Measurements from ENCODE around the gene GALNT2. TPM values are rescaled to one million over a fixed set of nuclear protein-coding genes. Genes with fewer than 3 reads are reported as not detected.

The GALNT2 gene
- total and polyA plus RNA-seq, 3 donors from 2014 or later, result 63.0 to 135 (median 114) TPM

DNA sequence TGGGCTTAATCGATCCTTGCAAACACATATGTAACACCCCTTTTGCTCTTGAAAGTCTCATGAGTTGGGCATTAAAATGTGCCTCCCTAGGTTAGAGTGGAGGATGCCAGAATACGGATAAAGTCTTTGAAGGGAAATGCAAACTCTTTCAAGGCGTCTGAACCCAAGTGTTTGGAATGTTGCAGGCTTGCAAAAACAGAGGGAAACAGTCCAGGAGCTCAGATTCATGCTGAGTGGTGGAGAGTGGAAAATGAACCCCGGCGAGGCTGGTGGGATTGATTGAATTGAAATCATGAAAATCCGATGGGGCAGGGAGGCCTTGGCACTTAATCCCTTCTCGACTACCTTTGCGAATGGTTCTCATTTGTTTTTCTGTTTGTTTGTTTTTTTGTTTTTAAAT is 183.6 kb downstream of the GALNT2 start:
- WGBS, 2 donors, result 58 to 64% methylated on average over 8 of the region's 8 CpGs
- Histone ChIP-seq H3K27ac (no peak overlapping the region), H3K4me3 (no peak overlapping the region), H3K27me3 (no peaks in the 10 kb centered on the region), H3K4me1 (peaks cover 17% of the 10 kb centered on the region), H3K36me3 (ENCODE audit: low read depth, missing control alignments) (peaks cover 4% of the 10 kb centered on the region), H3K9me3 (no peaks in the 10 kb centered on the region)
- TF ChIP-seq, protein P1, sequence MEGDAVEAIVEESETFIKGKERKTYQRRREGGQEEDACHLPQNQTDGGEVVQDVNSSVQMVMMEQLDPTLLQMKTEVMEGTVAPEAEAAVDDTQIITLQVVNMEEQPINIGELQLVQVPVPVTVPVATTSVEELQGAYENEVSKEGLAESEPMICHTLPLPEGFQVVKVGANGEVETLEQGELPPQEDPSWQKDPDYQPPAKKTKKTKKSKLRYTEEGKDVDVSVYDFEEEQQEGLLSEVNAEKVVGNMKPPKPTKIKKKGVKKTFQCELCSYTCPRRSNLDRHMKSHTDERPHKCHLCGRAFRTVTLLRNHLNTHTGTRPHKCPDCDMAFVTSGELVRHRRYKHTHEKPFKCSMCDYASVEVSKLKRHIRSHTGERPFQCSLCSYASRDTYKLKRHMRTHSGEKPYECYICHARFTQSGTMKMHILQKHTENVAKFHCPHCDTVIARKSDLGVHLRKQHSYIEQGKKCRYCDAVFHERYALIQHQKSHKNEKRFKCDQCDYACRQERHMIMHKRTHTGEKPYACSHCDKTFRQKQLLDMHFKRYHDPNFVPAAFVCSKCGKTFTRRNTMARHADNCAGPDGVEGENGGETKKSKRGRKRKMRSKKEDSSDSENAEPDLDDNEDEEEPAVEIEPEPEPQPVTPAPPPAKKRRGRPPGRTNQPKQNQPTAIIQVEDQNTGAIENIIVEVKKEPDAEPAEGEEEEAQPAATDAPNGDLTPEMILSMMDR (IDR thresholded peaks at IDR 0.05), result no peak
- no peak for TF ChIP-seq POLR2A (IDR thresholded peaks at IDR 0.05)
- DNase-seq, result peak; percentile 15
- intact Hi-C loops (cut with DNase I; ENCODE audit: low total_unique reads), result no loop called here

DNA sequence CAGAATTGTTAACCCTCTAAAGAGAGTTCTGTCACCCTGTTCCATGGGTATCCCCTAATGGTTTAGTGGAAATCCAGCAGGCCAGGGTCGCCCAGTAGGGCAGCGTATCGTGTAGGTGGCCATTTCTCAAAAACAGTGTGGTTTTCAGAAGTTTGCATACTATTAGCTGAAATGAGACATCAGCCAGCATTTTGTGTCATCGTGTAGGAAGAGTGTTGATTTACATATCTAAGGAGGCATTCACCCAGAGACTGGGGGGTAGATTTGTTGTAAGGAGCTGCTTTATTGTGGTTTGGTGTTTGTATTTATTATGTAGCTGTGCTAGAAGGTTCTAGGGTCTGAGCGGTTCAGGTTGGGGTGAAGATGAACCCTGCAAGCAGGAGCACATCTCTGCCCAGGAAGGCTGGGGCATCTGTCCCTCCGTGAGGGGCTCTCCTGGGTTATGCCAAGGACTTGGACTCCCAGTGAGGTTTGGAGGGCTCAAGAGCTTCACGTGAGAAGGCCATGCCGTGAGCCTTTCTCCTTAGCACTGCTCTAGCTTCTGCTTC is 184.7 kb downstream of the GALNT2 start:
- Histone ChIP-seq H3K27me3 (no peaks in the 10 kb centered on the region), H3K36me3 (ENCODE audit: low read depth, missing control alignments) (peaks cover 4% of the 10 kb centered on the region), H3K27ac (peak overlapping the region; percentile 8 to 16), H3K4me1 (peaks cover 17% of the 10 kb centered on the region), H3K4me3 (no peak overlapping the region), H3K9me3 (no peaks in the 10 kb centered on the region)
- intact Hi-C loops (cut with DNase I; ENCODE audit: low total_unique reads), result no loop called here
- no peak for TF ChIP-seq POLR2A (IDR thresholded peaks at IDR 0.05)
- TF ChIP-seq, protein P1 (IDR thresholded peaks at IDR 0.05), result no peak
- DNase-seq, result peak; percentile 8
- 89 to 92% methylated on average over 8 of the region's 8 CpGs for WGBS, 2 donors

DNA sequence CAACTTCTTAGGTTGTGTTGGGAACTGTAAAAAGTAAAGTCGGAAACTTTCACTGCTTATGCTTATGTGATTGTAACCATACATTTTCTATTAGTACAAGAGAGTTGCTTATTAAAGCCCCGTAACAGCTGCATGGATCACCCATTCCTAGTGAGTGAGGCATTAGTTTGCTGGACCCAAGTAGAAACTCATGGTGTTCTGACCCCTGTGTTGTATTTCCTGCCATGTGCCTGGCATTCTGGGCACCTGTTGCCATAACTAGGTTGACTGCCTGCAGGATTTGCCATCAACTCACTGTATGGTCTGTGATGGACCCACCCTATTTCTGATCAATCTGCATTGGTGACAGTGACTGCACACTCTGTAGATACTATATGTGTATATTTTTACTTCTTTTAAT is 186.1 kb downstream of the GALNT2 start:
- intact Hi-C loops (cut with DNase I; ENCODE audit: low total_unique reads), result no loop called here
- no peak overlapping the region for H3K4me3 ChIP-seq
- no peak for DNase-seq
- no peaks in the 10 kb centered on the region for H3K27me3 ChIP-seq
- WGBS, 2 donors, result 95 to 96% methylated on average over 2 of the region's 2 CpGs
- peaks cover 17% of the 10 kb centered on the region for H3K4me1 ChIP-seq
- H3K36me3 ChIP-seq (ENCODE audit: low read depth, missing control alignments), result peaks cover 4% of the 10 kb centered on the region
- no peaks in the 10 kb centered on the region for H3K9me3 ChIP-seq
- no peak overlapping the region for H3K27ac ChIP-seq
- TF ChIP-seq POLR2A (IDR thresholded peaks at IDR 0.05), result no peak
- TF ChIP-seq, protein P1 (IDR thresholded peaks at IDR 0.05), result no peak

DNA sequence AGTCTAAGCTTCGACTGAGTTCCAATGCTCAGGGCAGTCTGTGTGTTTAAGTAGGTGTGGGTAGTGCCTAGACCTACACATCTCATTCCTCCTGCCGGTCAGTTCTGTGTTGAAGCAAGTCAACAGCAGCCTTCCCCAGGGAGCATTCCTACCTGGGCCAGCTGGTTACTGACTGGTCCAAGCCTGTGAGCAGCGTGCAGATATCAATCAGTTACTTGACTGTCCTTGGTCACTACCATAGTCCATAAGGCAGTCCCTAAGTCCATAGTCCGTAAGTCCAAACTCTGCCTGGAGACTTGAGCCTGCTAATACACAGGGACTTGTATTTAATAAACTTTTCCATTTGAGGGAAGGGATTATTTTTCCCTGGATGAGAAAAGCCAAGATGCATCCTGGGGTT is 187.2 kb downstream of the GALNT2 start:
- peaks cover 4% of the 10 kb centered on the region for H3K36me3 ChIP-seq (ENCODE audit: low read depth, missing control alignments)
- no peaks in the 10 kb centered on the region for H3K27me3 ChIP-seq
- no peak overlapping the region for H3K27ac ChIP-seq
- intact Hi-C loops (cut with DNase I; ENCODE audit: low total_unique reads), result no loop called here
- WGBS, 2 donors, result 98% methylated on average over 4 of the region's 4 CpGs
- TF ChIP-seq POLR2A (IDR thresholded peaks at IDR 0.05), result no peak
- TF ChIP-seq, protein P1 (IDR thresholded peaks at IDR 0.05), result no peak
- H3K4me1 ChIP-seq, result peaks cover 17% of the 10 kb centered on the region
- H3K4me3 ChIP-seq, result no peak overlapping the region
- no peaks in the 10 kb centered on the region for H3K9me3 ChIP-seq
- no peak for DNase-seq

DNA sequence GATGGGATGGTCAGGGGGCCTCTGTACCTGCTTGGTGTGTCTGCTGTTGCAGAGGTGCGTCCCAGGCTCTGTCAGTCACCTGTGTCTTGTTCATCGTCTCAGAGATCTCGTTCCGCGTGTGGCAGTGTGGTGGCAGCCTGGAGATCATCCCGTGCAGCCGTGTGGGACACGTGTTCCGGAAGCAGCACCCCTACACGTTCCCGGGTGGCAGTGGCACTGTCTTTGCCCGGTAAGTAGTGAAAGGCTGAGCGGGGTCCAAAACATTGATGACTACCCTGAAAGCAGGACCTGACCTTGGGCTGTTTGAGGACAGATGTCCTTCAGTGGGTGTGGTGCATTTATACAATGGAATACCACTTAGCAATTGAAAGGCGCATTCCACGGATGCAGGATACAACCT is 188.1 kb downstream of the GALNT2 start:
- peaks cover 4% of the 10 kb centered on the region for H3K36me3 ChIP-seq (ENCODE audit: low read depth, missing control alignments)
- H3K4me1 ChIP-seq, result peaks cover 17% of the 10 kb centered on the region
- H3K4me3 ChIP-seq, result no peak overlapping the region
- intact Hi-C loops (cut with DNase I; ENCODE audit: low total_unique reads), result no loop called here
- H3K27ac ChIP-seq, result no peak overlapping the region
- H3K27me3 ChIP-seq, result no peaks in the 10 kb centered on the region
- H3K9me3 ChIP-seq, result no peaks in the 10 kb centered on the region
- no peak for DNase-seq
- 98 to 99% methylated on average over 9 to 15 of the region's 15 CpGs for WGBS, 2 donors
- TF ChIP-seq, protein P1 (IDR thresholded peaks at IDR 0.05), result no peak
- TF ChIP-seq POLR2A (IDR thresholded peaks at IDR 0.05), result no peak
